HG03575 (cell line): Measurements from ENCODE around the gene PDZRN4.
A peak's percentile ranks its signal among the peaks of the same experiment; 100 is the strongest.

Source experiments
- ATAC-seq: cut with Tn5 transposase; IDR thresholded peaks from one replicate; pipeline ENCODE4 v1.9.1; 2021; ENCODE audit not compliant: unreplicated experiment, insufficient number of reproducible peaks, low FRiP score; ENCODE audit errors: extremely low read depth

PDZRN4 gene

GRCh38 chr12:41473441-41473840 lies 285.3 kb downstream of the PDZRN4 start:
- ATAC-seq: no peak

GRCh38 chr12:41474001-41474400 lies 285.9 kb downstream of the PDZRN4 start:
- ATAC-seq: no peak

GRCh38 chr12:41476499-41477439 lies 288.6 kb downstream of the PDZRN4 start:
- ATAC-seq: no peak

- ATAC-seq: no peak
These were observed 291.3 kb downstream of the PDZRN4 start for GRCh38 chr12:41479426-41479825.

GRCh38 chr12:41485203-41485602 lies 297.1 kb downstream of the PDZRN4 start:
- no peak for ATAC-seq

GRCh38 chr12:41486718-41487117 lies 298.6 kb downstream of the PDZRN4 start:
- no peak for ATAC-seq

- no peak for ATAC-seq
These were observed 307.9 kb downstream of the PDZRN4 start for GRCh38 chr12:41496009-41496408.

- no peak for ATAC-seq
These were observed 309.3 kb downstream of the PDZRN4 start for GRCh38 chr12:41497409-41497808.

- ATAC-seq: no peak
These were observed 316.9 kb downstream of the PDZRN4 start for GRCh38 chr12:41504976-41505375.

- ATAC-seq: no peak
These were observed 319.2 kb downstream of the PDZRN4 start for GRCh38 chr12:41507286-41507685.

- no peak for ATAC-seq
These were observed 321.3 kb downstream of the PDZRN4 start for GRCh38 chr12:41509271-41510055.

GRCh38 chr12:41510470-41510869 lies 322.4 kb downstream of the PDZRN4 start:
- ATAC-seq: no peak

GRCh38 chr12:41511247-41511646 lies 323.1 kb downstream of the PDZRN4 start:
- no peak for ATAC-seq

GRCh38 chr12:41512497-41512896 lies 324.4 kb downstream of the PDZRN4 start:
- ATAC-seq: no peak

GRCh38 chr12:41514021-41514777 lies 326.1 kb downstream of the PDZRN4 start:
- no peak for ATAC-seq

GRCh38 chr12:41514907-41515306 lies 326.8 kb downstream of the PDZRN4 start:
- no peak for ATAC-seq

GRCh38 chr12:41515953-41516352 lies 327.8 kb downstream of the PDZRN4 start:
- no peak for ATAC-seq

GRCh38 chr12:41520869-41521268 lies 332.7 kb downstream of the PDZRN4 start:
- ATAC-seq: no peak

- peak; percentile 66 for ATAC-seq
These were observed 333.8 kb downstream of the PDZRN4 start for GRCh38 chr12:41521872-41522379.
